Mesenteric fat pad (tissue), 1 donor: ENCODE results near the gene MLLT10. TPM values are rescaled to one million over a fixed set of nuclear protein-coding genes. Genes with fewer than 3 reads are reported as not detected.
"Not testable (repeated sequence)": the region's sequence is repeated elsewhere in the genome, so short reads cannot be mapped to it uniquely, and the experiment has no call there.

ENCODE experiments used
- DNase-seq: peaks from one replicate; pipeline ENCODE4 v3.0.0-alpha.2; 2020; ENCODE audit warnings: low spot score
- total RNA-seq: library from RNA; stranded (reverse); fragmentation: NEBNext Ultra II Directional; extraction: Animal tissue kit (Norgen Biotek cat#: 25700); gene quantifications from one replicate; pipeline ENCODE4 v1.2.1, GENCODE V29; 2021
- donor health status: DM: yes; HTN: yes; CAD: no.

The MLLT10 gene
- total RNA-seq, 1 donor from 2014 or later: 42.1 TPM

DNA sequence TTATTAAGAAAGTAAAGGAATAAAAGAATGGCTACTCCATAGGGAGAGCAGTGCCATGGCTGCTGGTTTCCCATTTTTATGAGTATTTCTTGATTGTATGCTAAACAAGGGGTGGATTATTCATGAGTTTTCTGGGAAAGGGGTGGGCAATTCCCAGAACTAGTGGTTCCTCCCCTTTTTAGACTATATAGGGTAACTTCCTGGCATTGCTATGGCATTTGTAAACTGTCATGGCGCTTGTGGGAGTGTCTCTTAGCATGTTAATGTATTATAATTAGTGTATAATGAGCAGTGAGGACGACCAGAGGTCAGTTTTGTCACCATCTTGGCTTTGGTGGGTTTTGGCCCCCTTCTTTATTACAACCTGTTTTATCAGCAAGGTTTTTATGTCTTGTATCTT, 40.5 kb downstream of the MLLT10 start:
- not testable (repeated sequence) for DNase-seq

DNA sequence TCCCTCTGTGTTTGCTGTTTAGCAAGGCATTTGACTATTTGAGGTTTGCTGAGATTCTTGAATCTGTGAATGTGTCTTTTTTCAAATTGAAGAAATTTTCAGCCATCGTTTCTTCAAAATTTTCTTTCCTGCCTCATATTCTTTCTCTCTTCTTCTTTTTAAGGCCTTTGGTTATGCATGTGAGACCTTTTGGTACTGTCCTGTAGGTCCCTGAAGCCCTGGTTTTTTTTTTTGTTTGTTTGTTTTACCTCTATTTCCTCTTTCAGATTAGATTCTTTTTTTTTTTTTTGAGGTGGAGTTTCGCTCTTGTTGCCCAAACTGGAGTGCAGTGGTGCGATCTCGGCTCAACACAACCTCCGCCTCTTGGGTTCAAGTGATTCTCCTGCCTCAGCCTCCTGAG, 45.3 kb downstream of the MLLT10 start:
- no peak for DNase-seq

GRCh38 chr10:21581421-21581834, 47.4 kb downstream of the MLLT10 start:
- not testable (repeated sequence) for DNase-seq

DNA sequence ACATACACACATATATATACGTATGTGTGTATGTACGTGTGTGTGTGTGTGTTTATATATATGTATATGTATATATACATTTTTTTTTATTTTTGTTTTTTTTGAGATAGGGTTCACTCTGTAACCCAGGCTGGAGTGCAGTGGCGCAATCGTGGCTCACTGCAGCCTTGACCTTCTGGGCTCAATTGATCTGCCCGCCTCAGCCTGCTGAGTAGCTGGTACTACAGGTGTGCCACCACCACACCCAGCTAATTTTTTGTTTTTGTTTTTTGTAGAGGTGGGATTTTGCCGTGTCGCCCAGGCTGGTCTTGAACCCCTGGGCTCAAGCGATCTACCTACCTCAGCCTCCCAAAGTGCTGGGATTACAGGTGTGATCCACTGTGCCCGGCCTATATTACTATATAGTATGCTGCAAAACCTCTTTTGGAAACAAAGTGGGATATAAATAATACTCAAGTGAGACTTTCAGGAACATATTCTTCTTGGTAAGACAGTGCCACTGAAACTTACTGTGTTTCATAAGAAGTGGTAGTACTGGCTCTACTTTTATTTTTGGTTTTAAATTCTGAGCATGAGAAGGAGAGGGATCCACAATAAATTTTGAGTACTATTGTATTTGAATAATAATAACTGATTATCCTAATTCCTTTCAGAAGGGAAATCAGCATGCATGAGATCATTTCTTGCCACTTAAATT, 51.0 kb downstream of the MLLT10 start:
- no peak for DNase-seq

DNA sequence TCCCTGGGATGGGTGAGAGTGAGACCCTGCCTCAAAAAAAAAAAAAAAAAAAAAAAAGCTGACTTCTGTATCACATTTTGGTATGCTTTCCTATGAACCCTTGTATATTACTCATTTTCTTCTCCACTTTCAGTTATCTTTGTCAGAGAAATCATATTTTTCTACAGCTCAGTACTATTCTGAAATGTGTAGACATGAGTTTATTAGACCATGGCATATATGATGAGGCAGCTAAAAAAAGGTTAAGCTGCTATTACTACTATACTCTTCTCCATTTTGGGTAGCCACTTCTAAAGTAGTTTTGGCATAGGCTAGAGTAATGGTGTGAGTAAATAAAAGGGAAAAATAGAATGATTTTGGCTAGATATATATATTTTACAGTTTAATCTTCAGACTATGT, 53.4 kb downstream of the MLLT10 start:
- no peak for DNase-seq

GRCh38 chr10:21588159-21588558, 54.1 kb downstream of the MLLT10 start:
- not testable (repeated sequence) for DNase-seq

GRCh38 chr10:21593986-21594385, 60.0 kb downstream of the MLLT10 start:
- no peak for DNase-seq

DNA sequence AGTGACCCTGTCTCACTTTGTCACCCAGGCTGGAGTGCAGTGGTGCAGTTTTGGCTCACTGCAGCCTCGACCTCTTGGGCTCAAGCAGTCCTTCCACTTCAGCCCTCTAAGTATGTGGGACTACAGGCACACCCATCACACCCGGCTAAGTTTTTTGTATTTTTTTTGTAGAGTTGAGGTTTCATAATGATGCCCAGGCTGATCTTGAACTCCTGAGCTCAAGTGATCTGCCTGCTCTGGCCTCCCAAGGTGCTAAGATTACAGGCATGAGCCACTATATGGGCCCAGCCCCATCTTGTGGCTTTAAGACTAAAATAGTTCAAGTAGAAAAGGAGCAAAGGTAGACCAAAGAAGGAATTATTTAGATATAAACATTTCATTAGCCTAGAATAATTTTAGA, 65.5 kb downstream of the MLLT10 start:
- no peak for DNase-seq

GRCh38 chr10:21600804-21601433, 66.9 kb downstream of the MLLT10 start:
- DNase-seq: no peak

- DNase-seq: no peak
These were observed 68.3 kb downstream of the MLLT10 start for GRCh38 chr10:21602313-21602712.

- DNase-seq: no peak
These were observed 69.7 kb downstream of the MLLT10 start for GRCh38 chr10:21603721-21604120.

GRCh38 chr10:21604651-21605050, 70.6 kb downstream of the MLLT10 start:
- no peak for DNase-seq

DNA sequence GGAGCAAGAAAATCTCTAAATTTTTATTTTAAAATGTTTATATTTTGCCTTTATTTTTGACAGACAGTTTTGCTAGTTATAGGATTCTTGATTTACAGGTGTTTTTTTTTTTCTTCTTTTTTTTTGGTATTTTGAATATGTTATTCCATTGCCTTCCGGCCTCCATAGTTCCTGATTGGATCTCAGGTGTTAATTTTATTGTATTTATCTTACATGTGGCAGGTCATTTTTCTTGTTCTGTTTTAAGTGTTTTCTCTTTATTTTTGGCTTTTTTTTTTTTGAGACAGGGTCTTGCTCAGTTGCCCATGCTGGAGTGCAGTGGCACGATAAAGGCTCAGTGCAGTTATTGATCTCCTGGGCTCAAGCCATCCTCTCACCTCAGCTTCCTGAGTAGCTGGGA, 73.9 kb downstream of the MLLT10 start:
- no peak for DNase-seq

DNA sequence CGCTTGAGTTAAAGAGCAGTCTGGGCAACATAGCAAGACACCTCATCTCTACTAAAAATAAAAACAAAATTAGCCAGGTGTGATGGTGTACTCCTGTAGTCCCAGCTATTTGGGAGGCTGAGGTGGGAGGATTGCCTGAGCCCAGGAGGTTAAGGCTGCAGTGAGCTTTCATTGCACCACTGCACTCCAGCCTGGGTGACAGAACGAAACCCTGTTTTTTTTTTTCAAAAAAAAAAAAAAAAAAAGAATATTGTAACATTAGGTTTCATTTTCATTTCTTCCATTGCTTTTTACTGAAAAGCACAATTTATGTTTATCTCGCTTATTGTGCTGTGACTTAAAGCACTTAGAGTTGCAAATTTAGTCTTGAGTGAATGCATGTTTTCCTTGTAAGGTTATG, 80.0 kb downstream of the MLLT10 start:
- DNase-seq: no peak

DNA sequence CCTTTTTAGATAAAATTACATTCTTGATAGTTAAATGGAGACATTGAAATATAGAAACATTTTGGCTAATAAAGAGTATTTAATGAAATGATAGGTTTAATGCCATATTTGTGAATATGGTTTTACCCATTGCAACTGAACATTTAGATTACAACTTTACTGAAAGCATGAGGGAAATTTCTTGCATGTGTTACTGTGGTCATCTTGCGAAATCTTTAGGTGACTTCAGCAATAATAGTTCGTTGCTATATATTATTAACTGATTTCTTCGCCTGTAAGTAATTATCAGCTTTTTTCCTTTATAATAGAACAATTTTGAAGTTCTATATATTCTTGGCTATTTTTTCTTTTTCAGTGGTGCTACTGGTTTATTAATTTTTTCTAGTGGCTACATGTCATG, 83.2 kb downstream of the MLLT10 start:
- no peak for DNase-seq

DNA sequence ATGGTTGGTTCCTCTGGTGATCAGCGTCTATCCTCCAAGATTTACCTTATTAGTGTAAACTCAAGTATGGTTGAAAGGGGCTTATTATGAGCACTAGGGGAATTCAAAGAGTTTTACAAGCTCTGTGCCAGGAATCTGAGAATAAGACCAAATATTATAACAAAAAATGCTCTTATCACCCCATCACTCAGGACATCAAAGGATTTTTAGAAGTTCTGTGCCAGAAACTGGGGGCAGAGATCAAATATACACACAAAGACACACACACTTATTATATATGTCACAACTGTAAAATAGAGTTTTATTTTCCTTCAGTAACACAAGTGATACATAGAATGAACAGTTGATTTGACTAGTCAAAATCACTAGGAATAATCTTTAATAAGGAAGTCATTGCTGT, 89.3 kb downstream of the MLLT10 start:
- no peak for DNase-seq

- DNase-seq: not testable (repeated sequence)
These were observed 90.4 kb downstream of the MLLT10 start for GRCh38 chr10:21624421-21624820.

DNA sequence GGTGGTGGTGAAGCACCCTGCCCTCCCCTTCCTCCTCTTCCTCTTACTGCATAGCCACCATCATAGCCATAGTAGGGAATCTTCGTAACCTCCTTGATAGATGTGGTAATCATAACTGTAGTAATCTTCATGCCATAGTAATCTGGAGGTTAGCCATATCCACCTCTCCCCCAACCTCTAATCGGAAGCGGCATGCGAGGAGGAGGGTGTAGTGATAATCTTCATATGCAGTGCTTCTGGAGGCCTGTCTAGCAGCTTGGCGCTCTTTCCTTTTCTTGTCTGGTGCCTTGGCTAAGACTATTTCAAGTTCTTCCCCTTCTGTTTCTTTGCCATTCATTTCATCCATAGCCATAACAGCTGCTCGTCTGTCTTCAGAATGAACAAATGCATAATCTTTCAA, 90.9 kb downstream of the MLLT10 start:
- DNase-seq: no peak

GRCh38 chr10:21625623-21626229, 91.7 kb downstream of the MLLT10 start:
- DNase-seq: no peak

DNA sequence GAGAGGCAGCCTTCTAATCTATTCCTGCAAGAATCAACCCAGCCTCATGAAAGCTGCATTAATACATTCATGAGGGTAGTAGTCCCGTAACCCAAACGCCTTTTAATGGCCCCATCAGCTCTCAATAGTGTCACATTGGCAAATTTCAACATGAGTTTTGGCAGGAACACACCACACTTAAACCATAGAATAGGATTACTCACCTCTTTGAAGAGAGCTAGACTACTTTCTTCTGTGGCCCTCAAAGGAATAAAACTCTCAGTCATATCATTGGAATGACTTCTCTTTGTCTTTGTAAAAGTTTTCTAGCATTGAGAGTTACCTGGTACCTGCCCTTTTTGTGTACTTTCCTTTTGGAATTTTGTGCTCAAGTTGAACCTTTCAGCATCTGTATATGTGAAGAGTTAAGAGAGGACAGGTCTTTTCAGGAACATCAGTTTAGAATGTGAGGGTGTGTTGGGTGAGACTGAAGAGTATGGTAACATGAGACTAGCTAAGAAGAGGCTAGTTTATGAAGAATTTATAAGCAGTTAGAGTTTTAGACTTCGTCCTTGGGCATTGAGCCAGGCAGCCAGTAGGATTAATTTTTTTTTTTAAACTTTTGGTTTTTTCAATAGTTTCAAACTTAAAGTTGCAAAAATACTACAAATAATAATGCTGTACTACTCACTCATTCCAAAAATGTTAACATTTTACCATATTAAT, 92.6 kb downstream of the MLLT10 start:
- no peak for DNase-seq

DNA sequence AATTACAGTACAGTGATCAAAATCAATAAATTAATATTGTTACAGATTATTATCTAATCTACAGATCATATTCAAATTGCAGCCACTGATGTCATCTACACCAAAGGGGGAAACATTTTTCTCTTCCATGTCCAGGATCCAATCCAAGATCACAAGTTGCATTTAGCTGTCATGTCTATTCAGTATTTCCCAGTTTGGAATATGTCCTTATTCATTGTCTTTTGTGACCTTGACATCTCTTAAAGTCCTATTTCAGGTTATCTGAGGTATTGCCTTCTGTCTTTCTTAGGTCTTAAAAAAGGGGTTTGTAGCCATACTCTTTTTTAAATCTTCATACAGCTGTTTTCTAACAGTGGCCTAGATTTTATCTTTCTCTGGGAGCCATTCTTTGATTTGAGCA, 93.3 kb downstream of the MLLT10 start:
- no peak for DNase-seq

DNA sequence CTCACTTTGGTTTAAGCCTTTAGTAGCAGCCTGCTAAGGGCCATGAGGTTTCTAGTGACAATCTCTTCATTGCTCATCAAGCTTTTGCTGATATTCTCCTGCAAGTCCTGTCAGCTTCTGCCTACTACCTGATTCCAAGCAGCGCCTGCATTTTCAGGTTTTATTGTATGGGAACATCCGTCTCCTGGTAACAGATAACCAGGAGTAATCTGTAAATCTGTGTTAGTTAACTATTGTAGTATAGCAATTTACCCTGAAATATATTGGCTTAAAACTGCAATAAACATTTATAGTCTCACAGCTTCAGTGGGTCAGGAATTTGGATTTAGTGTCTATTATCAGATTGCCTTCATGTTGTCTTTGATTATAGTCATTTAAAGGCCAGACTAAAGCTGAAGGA, 94.0 kb downstream of the MLLT10 start:
- no peak for DNase-seq
